ENCODE results near the gene SCAF4.

- TF ChIP-seq CTCF (IDR thresholded peaks at IDR 0.05) (no peak), POLR2A (IDR thresholded peaks at IDR 0.05) (no peak)
Measured at GRCh38 chr21:31730712-31731055, 1.2 kb downstream of the SCAF4 start.

Measured in adrenal gland (tissue), 5 donors.